AG09309 (cell line): ENCODE measurements around the gene CCT6A.
"Not testable (repeated sequence)": the region's sequence is repeated elsewhere in the genome, so short reads cannot be mapped to it uniquely, and the experiment has no call there.

Source experiments
- DNase-seq: peaks from one replicate; pipeline ENCODE4 v3.0.0-alpha.2; 2010; ENCODE audit warnings: low read depth
- H3K4me3 ChIP-seq: 2 replicates; pipeline ENCODE4 v1.5.1; 2011; ENCODE audit warnings: mild to moderate bottlenecking, low read depth, low read length, moderate library complexity; ENCODE audit not compliant: control insufficient read depth
- TF ChIP-seq, protein P1 (sequence below): IDR thresholded peaks from 2 replicates; pipeline ENCODE4 v1.5.1; 2011; ENCODE audit warnings: mild to moderate bottlenecking, low read depth, low read length, inconsistent platforms; ENCODE audit not compliant: insufficient read depth, control insufficient read depth; ENCODE audit errors: missing control alignments

CCT6A gene

GRCh38 chr7:56110611-56111010 lies 59.0 kb downstream of the CCT6A start:
- DNase-seq: no peak
- no peak overlapping the region for H3K4me3 ChIP-seq
- TF ChIP-seq, protein P1, sequence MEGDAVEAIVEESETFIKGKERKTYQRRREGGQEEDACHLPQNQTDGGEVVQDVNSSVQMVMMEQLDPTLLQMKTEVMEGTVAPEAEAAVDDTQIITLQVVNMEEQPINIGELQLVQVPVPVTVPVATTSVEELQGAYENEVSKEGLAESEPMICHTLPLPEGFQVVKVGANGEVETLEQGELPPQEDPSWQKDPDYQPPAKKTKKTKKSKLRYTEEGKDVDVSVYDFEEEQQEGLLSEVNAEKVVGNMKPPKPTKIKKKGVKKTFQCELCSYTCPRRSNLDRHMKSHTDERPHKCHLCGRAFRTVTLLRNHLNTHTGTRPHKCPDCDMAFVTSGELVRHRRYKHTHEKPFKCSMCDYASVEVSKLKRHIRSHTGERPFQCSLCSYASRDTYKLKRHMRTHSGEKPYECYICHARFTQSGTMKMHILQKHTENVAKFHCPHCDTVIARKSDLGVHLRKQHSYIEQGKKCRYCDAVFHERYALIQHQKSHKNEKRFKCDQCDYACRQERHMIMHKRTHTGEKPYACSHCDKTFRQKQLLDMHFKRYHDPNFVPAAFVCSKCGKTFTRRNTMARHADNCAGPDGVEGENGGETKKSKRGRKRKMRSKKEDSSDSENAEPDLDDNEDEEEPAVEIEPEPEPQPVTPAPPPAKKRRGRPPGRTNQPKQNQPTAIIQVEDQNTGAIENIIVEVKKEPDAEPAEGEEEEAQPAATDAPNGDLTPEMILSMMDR: no peak

DNA sequence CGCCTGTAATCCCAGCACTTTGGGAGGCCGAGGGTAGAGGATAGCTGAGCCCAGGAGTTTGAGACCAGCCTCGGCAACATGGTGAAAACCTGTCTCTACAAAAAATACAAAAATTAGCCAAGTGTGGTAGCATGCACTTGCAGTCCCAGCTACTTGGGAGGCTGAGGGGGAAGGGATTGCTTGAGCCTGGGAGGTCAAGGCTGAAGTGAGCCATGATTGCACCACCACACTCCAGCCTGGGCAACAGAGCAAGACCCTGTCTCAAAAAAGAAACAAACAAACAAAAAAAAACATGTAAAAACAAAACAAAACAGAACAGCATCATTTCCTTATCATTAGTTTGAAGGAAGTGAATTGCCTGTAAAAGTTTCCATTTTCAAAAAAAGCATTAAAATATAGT lies 60.7 kb downstream of the CCT6A start:
- DNase-seq, H3K4me3 ChIP-seq: not testable (repeated sequence)
